Panc1 (cell line): ENCODE measurements around the gene GTF2F1. TPM values are rescaled to one million over a fixed set of nuclear protein-coding genes. Genes with fewer than 3 reads are reported as not detected.

ENCODE experiments used
- ATAC-seq: fragments of 200-7000 bp; cut with Tn5 transposase; 2 replicates; pipeline ENCODE4 v1.9.1; 2020; ENCODE audit warnings: mild to moderate bottlenecking, moderate library complexity
- BruUV-seq: library from RNA; stranded (reverse); fragments of 400-500 nt; replicated peaks from 2 replicates; lab custom pipeline; 2021; lab: Mats Ljungman, UMichigan
- CTCF ChIA-PET: fragments of 300-600 bp; sonication (Branson Sonifier 250); formaldehyde crosslinking; loops from one replicate; lab custom pipeline; 2022; ENCODE audit warnings: antibody characterized with exemption; lab: Charles Lee
- POLR2A ChIA-PET: fragments of 300-600 bp; sonication (Branson Sonifier 250); formaldehyde crosslinking; loops from one replicate; lab custom pipeline; 2022; ENCODE audit warnings: antibody characterized with exemption; lab: Charles Lee
- DNase-seq: peaks from one replicate; pipeline ENCODE4 v3.0.0-alpha.2; 2010; ENCODE audit warnings: low read depth, low spot score
- H3K27ac ChIP-seq: 2 replicates; pipeline ENCODE4 v1.5.1; 2011; ENCODE audit warnings: mild to moderate bottlenecking, low read length, inconsistent platforms
- H3K27me3 ChIP-seq: fragments of 200-500 bp; sonication (Bioruptor generic); 2 replicates; pipeline ENCODE4 v1.6.0; 2014; ENCODE audit warnings: low read length, inconsistent platforms; ENCODE audit not compliant: control insufficient read depth, insufficient read depth
- H3K36me3 ChIP-seq: fragments of 200-500 bp; sonication (Bioruptor generic); 2 replicates; pipeline ENCODE4 v1.5.1; 2014; ENCODE audit warnings: inconsistent platforms, mild to moderate bottlenecking, low read length, moderate library complexity; ENCODE audit not compliant: control insufficient read depth, insufficient read depth
- H3K4me1 ChIP-seq: 2 replicates; pipeline ENCODE4 v1.5.1; 2011; ENCODE audit warnings: inconsistent platforms, mild to moderate bottlenecking, low read length, moderate library complexity; ENCODE audit not compliant: control insufficient read depth, insufficient read depth
- H3K4me3 ChIP-seq, 2 experiments: 2 replicates each; pipeline ENCODE4 v1.5.1; 2011 to 2012; ENCODE audit warnings: low read depth in 2 of 2, low read length in 2 of 2, mild to moderate bottlenecking in 2 of 2, inconsistent platforms in 1 of 2, moderate library complexity in 1 of 2
- H3K9me3 ChIP-seq: fragments of 200-500 bp; sonication (Bioruptor generic); 2 replicates; pipeline ENCODE4 v1.5.1; 2014; ENCODE audit warnings: low read depth, mild to moderate bottlenecking, inconsistent platforms, low read length, moderate library complexity; ENCODE audit not compliant: control insufficient read depth, insufficient read depth
- POLR2AphosphoS5 ChIP-seq: IDR thresholded peaks from 2 replicates; pipeline ENCODE4 v1.6.1; 2012; ENCODE audit warnings: mild to moderate bottlenecking, low read depth, low read length, moderate library complexity
- SIN3A ChIP-seq: IDR thresholded peaks from 2 replicates; pipeline ENCODE4 v1.6.1; 2012; ENCODE audit warnings: low read depth, mild to moderate bottlenecking, low read length, moderate library complexity, borderline replicate concordance; ENCODE audit not compliant: insufficient read depth
- TCF7L2 ChIP-seq: IDR thresholded peaks from 2 replicates; pipeline ENCODE4 v1.6.1; 2011; ENCODE audit warnings: mild to moderate bottlenecking, low read depth, low read length, inconsistent platforms
- in situ Hi-C: cut with HindIII; loops from 2 replicates; pipeline ENCODE4 v1.10.0; 2016; ENCODE audit warnings: low sequenced_read_pairs, low pct_unique_long_range_greater_than_20kb
- intact Hi-C: fragments of 100-400 bp; cut with micrococcal nuclease; formaldehyde crosslinking; loops from one replicate; pipeline ENCODE4 v1.10.0; 2022; ENCODE audit not compliant: unreplicated experiment
- total RNA-seq: library from RNA; stranded (reverse); gene quantifications from one replicate; pipeline ENCODE4 v1.2.1, GENCODE V29; 2021; ENCODE audit not compliant: unreplicated experiment
- TF ChIP-seq, protein P1 (sequence below), 2 experiments: IDR thresholded peaks; 2 replicates each; pipeline ENCODE4 v1.6.1; 2011 to 2012; ENCODE audit warnings: low read depth in 2 of 2, control low read depth in 1 of 2, low read length in 1 of 2, mild to moderate bottlenecking in 1 of 2, moderate library complexity in 1 of 2; ENCODE audit not compliant: insufficient read depth in 1 of 2
- TF ChIP-seq, protein P2 (sequence below): fragments of 450-650 bp; IDR thresholded peaks from 2 replicates; pipeline ENCODE4 v1.5.1; 2017; ENCODE audit warnings: mild to moderate bottlenecking

The GTF2F1 gene
- total RNA-seq, 1 experiment from 2014 or later, result 61.1 TPM

GRCh38 chr19:6421075-6422014 is 28.4 kb upstream of the GTF2F1 start:
- ChIA-PET CTCF (no interaction called here), POLR2A (interaction anchor here (0.6 kb wide), 1 partner anchor 10 kb away, joined by 5 read pairs; no protein-coding TSS in a partner anchor)
- BruUV-seq, result no TSS peak
- Histone ChIP-seq H3K27ac (no peak overlapping the region), H3K4me3 (no peak overlapping the region), H3K9me3 (no peaks in the 10 kb centered on the region), H3K36me3 (peaks cover 15% of the 10 kb centered on the region), H3K4me1 (peaks cover 9% of the 10 kb centered on the region), H3K27me3 (no peaks in the 10 kb centered on the region)
- in situ Hi-C loops, result no loop called here
- intact Hi-C loops, result no loop called here
- ATAC-seq, result no peak
- DNase-seq, result no peak
- TF ChIP-seq, protein P1, sequence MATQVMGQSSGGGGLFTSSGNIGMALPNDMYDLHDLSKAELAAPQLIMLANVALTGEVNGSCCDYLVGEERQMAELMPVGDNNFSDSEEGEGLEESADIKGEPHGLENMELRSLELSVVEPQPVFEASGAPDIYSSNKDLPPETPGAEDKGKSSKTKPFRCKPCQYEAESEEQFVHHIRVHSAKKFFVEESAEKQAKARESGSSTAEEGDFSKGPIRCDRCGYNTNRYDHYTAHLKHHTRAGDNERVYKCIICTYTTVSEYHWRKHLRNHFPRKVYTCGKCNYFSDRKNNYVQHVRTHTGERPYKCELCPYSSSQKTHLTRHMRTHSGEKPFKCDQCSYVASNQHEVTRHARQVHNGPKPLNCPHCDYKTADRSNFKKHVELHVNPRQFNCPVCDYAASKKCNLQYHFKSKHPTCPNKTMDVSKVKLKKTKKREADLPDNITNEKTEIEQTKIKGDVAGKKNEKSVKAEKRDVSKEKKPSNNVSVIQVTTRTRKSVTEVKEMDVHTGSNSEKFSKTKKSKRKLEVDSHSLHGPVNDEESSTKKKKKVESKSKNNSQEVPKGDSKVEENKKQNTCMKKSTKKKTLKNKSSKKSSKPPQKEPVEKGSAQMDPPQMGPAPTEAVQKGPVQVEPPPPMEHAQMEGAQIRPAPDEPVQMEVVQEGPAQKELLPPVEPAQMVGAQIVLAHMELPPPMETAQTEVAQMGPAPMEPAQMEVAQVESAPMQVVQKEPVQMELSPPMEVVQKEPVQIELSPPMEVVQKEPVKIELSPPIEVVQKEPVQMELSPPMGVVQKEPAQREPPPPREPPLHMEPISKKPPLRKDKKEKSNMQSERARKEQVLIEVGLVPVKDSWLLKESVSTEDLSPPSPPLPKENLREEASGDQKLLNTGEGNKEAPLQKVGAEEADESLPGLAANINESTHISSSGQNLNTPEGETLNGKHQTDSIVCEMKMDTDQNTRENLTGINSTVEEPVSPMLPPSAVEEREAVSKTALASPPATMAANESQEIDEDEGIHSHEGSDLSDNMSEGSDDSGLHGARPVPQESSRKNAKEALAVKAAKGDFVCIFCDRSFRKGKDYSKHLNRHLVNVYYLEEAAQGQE (IDR thresholded peaks at IDR 0.05; ENCODE audit: insufficient read depth in 1 of 2, low read depth in 2 of 2, low read length in 1 of 2), result no peak
- no peak for TF ChIP-seq POLR2AphosphoS5
- TF ChIP-seq, protein P2, sequence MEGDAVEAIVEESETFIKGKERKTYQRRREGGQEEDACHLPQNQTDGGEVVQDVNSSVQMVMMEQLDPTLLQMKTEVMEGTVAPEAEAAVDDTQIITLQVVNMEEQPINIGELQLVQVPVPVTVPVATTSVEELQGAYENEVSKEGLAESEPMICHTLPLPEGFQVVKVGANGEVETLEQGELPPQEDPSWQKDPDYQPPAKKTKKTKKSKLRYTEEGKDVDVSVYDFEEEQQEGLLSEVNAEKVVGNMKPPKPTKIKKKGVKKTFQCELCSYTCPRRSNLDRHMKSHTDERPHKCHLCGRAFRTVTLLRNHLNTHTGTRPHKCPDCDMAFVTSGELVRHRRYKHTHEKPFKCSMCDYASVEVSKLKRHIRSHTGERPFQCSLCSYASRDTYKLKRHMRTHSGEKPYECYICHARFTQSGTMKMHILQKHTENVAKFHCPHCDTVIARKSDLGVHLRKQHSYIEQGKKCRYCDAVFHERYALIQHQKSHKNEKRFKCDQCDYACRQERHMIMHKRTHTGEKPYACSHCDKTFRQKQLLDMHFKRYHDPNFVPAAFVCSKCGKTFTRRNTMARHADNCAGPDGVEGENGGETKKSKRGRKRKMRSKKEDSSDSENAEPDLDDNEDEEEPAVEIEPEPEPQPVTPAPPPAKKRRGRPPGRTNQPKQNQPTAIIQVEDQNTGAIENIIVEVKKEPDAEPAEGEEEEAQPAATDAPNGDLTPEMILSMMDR, result no peak

DNA sequence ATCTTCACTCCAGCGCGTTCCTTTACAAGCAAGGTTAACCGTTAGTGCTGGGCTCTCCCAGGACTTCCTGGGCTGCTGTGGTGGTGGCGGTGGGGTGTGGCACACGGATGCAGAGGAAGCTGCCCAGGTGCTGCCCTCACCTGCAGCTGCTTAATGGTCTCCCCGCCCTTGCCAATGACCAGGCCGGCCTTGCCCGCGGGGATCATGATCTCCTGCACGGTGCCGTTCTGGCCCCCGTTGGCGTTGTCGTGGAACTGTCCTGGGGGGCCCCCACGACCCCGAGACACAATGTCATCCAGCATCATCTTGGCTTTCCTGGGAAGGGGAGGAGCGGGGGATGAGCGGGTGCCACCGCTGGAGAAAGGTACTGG is 25.6 kb upstream of the GTF2F1 start:
- H3K36me3 ChIP-seq, result peaks cover 10% of the 10 kb centered on the region
- DNase-seq, result no peak
- intact Hi-C loops (no loop called here), in situ Hi-C loops (no loop called here)
- H3K4me1 ChIP-seq, result peaks cover 5% of the 10 kb centered on the region
- no peak for ATAC-seq
- TF ChIP-seq TCF7L2, result no peak
- TF ChIP-seq, protein P2, result no peak
- TF ChIP-seq, protein P1 (IDR thresholded peaks at IDR 0.05; ENCODE audit: insufficient read depth in 1 of 2, low read depth in 2 of 2, low read length in 1 of 2), result no peak
- no peak for TF ChIP-seq POLR2AphosphoS5
- TF ChIP-seq SIN3A, result no peak
- BruUV-seq, result no TSS peak
- no peak overlapping the region for H3K4me3 ChIP-seq
- H3K27ac ChIP-seq, result no peak overlapping the region
- ChIA-PET POLR2A (no interaction called here), CTCF (no interaction called here)
- H3K27me3 ChIP-seq, result no peaks in the 10 kb centered on the region
- H3K9me3 ChIP-seq, result no peaks in the 10 kb centered on the region
